COLO668 (cell line): ENCODE data around the gene CSNK2A1.

Experiments used
- DNase-seq: peaks from one replicate; lab custom pipeline; 2025; ENCODE audit not compliant: unreplicated experiment; lab: John Stamatoyannopoulos, UW

CSNK2A1 gene

GRCh38 chr20:433300-433975 is 110.2 kb downstream of the CSNK2A1 start:
- DNase-seq: no peak

- DNase-seq: no peak
These were observed 110.8 kb downstream of the CSNK2A1 start for GRCh38 chr20:432677-433299.

GRCh38 chr20:432208-432607 is 111.4 kb downstream of the CSNK2A1 start:
- no peak for DNase-seq

GRCh38 chr20:431012-431904 is 112.3 kb downstream of the CSNK2A1 start:
- DNase-seq: peak; percentile 64

GRCh38 chr20:430091-430999 is 113.2 kb downstream of the CSNK2A1 start:
- no peak for DNase-seq

GRCh38 chr20:428658-429200 is 114.9 kb downstream of the CSNK2A1 start:
- DNase-seq: peak; percentile 56

GRCh38 chr20:427849-428657 is 115.5 kb downstream of the CSNK2A1 start:
- no peak for DNase-seq

- no peak for DNase-seq
These were observed 116.2 kb downstream of the CSNK2A1 start for GRCh38 chr20:427401-427800.

GRCh38 chr20:426566-426965 is 117.0 kb downstream of the CSNK2A1 start:
- no peak for DNase-seq
